SK-N-DZ (cell line): ENCODE measurements around the gene HDAC1.

ENCODE experiments used
- DNase-seq: peaks from one replicate; pipeline ENCODE4 v3.0.0-alpha.2; 2015; ENCODE audit warnings: low spot score

Gene HDAC1

DNA sequence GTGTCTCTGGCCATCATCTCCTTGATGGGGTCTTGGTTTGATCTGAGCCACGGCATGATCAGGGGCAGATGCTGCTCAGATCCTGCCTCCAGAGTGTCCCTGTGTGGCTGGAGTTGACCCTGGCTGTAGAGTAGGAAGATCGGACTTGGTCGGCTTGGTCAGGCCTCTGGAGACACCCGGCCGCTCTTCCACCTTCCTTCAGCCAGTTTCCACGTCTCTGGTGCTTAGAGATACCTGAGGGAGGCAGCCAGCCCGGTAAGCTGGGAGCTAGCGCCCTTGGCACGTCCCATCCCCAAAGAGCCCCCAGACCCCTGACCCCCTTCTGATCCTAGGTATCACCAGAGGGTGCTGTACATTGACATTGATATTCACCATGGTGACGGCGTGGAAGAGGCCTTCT, 35.3 kb downstream of the HDAC1 start:
- DNase-seq = no peak

DNA sequence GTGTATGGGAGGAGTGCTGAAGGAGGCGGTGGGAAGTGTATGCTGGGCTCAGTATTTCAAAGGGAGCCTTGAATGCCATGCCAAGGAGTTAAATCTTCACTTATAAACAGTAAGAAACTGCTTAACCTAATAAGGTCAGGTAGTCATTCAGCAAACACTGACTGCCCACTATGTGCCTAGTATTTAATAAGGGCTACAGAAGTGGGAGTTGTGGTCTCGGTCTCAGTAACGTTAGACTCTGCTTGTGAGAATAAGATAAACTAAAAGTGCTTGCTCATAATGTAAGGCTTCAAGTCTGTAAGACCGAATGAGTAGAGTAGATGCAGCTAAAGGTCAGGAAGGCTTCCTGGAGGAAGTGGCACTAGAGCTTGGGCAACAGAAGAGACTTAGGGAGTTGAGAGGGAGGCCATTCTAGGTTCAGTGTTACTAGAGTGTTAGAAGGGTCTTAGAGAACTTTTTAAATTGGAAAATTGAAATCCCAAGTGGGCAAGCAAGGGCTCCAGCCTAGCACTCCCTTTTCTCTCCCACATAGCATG, 38.1 kb downstream of the HDAC1 start:
- no peak for DNase-seq

DNA sequence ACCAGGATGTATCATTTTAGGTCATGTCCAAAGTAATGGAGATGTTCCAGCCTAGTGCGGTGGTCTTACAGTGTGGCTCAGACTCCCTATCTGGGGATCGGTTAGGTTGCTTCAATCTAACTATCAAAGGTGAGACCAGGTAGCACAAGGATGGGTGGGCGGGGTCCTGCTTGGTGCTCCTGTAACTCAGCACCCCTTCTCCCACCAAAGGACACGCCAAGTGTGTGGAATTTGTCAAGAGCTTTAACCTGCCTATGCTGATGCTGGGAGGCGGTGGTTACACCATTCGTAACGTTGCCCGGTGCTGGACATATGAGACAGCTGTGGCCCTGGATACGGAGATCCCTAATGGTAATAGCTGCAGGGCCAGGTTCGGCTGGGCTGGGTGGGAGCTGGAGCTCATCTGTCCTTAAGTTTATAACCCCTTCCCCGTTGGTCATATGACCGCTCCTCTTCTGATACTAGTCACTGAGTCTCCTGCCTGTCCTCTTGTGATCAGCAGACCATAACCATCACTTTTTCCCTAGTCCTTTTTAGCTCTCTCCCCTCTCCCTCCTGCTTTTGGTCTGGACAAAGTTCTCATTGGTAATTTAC, 38.8 kb downstream of the HDAC1 start:
- no peak for DNase-seq

DNA sequence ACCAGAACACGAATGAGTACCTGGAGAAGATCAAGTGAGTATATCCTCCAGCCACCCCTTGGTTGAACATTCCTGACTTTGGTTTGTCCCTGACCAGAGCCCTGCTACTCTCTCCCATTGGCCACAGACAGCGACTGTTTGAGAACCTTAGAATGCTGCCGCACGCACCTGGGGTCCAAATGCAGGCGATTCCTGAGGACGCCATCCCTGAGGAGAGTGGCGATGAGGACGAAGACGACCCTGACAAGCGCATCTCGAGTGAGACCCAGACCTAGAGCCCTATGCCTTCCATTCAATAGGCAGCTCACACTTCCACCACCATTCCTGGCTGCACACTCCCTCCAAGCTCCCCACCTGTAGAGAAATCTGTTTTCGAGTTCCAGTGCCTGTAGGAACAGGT, 39.7 kb downstream of the HDAC1 start:
- DNase-seq = no peak

DNA sequence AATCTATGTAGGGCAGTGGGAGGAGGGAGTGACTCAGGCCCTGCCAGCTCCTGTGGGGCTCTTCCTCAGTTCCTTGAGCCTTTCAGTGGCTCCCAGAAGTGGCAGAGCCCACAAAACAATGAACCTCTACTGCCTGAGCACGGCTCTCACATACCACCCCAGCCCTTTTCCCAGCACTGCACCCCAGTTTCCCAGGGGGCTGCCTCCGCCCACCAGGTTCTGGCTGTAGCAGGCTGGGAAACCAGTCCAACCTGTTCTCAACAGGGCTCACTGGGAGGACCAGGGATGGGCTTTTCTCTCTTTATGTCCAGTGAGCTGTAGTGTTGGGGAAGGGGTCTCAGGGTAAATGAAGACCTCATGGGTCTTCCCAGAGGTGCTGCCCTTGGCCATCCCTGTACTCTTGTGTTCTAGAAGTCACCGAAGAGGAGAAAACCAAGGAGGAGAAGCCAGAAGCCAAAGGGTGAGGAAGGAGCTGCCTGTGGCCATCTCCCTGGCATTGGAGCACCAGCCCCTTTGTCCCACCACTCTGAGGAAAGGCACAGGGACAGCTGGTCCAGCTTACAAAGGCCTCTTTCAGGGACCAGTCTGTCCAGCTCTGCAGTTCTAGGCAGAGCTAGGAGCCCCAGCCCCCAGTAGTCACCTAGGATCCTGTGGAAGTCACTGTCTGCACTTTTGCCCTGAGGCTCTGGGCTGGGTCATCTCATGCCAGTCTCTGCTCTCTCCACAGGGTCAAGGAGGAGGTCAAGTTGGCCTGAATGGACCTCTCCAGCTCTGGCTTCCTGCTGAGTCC, 40.6 kb downstream of the HDAC1 start:
- no peak for DNase-seq

DNA sequence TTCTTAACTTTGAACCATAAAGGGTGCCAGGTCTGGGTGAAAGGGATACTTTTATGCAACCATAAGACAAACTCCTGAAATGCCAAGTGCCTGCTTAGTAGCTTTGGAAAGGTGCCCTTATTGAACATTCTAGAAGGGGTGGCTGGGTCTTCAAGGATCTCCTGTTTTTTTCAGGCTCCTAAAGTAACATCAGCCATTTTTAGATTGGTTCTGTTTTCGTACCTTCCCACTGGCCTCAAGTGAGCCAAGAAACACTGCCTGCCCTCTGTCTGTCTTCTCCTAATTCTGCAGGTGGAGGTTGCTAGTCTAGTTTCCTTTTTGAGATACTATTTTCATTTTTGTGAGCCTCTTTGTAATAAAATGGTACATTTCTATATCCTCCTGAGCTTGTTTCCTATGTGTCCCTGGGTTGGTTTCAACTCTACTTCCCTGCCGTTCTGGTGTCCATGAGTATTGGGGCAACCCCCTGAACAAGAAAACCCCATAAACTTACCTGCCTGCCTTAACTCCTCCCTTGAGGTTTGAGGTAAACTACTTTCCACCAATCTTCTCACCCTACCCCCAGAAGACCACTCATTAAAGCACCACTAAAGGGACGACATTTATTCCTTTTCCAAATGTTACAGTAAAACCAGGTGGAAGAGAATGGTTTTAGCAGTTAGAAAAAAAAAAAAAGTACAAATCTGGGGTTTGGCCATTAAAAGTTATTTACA, 41.5 kb downstream of the HDAC1 start:
- no peak for DNase-seq

DNA sequence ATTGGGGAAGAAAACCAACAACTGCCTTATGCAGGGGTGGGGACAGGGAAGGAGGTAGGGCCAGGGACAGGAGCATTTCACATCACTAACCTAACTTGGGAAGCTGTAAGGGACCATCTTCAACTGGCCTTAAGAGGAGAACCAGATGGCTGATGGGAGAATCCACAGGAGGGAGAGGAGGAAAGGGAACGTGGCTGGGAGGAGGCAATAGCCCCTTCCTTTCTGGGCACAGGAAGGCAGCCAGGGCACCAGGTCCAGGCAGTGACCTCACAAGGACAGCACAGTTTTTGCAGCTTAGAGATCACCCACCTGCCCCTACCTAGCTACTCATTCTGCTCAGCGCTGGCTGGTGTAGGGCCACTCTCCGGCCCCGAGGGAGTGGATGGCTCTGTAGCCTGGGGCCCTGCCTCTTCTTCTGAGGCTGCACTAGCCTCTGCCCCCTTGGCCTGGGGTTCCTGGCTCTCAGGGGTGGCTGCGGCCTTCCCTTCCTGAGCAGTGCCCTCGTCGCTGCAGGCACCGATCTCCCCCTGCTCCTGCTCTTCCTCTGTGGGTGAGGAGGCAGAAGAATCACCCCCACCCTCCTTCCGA, 42.5 kb downstream of the HDAC1 start:
- DNase-seq = no peak

DNA sequence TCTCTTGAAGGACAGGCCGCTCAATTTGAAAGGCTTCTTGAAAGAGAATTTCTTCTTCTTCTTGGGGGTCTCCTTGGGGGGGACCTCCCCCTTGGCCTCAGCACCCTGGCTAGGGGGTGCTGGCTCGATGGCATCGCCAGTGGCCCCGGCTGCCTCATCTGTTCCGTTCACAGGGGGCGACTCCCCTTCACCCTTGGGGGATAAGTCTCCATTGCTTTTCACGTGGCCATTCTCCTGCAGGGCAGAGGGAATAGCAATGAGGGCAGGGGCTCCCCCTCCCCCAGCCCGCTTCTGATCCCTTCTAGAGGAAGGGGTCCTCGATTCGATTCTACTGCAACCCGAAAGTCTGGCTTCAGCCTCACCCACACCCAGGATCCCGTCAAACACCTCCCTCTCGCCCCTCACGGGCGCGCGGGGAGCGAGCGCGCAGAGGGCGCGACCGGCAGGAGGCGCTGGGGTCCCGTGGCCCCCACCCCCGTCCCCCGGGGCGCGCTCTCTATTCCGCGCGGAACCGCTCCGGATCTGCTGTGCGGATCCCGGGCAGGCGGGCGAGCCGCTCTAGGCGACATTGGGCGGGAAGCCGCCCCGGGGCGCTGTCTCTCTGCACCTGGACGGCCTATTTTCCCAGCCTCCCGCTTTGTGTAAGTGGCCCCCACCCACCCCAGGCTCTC, 43.1 kb downstream of the HDAC1 start:
- no peak for DNase-seq

DNA sequence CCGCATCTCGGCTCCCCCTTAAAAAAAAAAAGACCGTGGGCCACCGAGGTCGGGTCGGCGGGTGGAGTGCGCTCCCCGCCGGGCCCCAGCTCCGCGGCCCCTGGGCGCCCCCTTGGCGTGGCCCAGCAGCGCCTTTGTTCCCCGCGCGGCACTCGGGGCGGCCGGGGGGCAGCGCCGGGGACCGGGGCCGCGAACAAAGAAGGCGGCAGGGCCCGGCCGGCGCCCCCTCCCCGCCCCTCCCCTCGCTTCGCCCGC, 43.6 kb downstream of the HDAC1 start:
- no peak for DNase-seq

DNA sequence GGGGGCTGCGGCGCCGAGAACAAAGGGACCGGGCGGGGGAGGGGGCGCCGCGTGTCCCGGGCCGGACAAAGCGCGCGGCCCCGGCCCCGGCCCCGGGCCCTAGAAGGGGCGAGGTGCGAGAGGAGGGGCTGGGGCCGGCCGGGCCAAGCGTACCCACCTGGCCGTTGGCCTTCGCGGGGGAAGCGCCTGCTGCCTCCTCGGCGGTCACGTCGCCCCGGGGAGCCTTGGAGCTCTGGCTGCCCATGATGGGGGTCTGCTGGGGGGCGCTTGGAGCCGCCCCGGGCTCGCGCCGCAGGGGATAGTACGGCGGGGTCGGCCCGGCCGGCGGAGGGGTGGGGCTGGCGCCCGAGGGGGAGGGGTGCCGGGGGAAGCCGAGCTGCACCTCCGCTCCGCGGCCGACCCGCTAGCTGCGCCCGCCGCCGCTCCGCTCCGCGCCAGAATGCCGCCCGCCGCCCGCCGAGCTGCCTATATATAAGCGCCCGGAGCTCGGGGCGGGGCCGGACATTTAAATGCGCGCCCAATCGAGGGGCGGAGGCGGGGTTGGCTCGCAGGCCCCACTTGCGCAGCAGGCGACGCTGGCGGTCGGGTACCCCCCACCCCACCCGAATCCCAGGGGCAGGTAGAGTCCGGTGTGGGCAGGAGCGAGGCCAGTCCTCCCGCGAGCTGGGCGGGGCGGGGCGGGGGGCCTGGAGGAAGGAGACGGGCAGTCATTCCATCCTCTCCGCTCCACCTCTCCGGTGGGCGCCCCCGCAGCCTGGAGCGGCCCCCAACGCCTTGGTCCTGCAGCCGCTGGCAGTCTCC, 44.1 kb downstream of the HDAC1 start, which contains the start of gene MARCKSL1:
Gene MARCKSL1, minus strand, starts transcription at position 444 of the 801 bp plus-strand sequence. Its CDS starts 200 bp downstream, at position 244.
- peak; percentile 80 for DNase-seq

DNA sequence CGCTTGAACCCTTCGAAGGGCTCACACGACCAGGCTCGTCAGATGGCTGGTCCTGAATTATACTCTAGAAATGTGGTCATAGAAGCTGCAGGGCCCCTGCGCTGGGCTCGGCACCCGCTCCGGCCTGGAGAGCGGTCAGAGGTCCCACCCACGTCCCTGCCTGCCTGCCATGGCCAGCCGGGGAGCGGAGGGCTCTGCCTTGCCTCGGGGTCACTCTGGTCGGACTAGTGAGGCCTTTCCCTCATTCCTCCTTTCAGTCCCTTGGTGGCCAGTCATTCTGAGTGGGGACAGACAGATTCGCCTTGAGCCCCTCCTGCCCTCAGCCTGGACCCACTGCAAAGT, 44.7 kb downstream of the HDAC1 start:
- no peak for DNase-seq

DNA sequence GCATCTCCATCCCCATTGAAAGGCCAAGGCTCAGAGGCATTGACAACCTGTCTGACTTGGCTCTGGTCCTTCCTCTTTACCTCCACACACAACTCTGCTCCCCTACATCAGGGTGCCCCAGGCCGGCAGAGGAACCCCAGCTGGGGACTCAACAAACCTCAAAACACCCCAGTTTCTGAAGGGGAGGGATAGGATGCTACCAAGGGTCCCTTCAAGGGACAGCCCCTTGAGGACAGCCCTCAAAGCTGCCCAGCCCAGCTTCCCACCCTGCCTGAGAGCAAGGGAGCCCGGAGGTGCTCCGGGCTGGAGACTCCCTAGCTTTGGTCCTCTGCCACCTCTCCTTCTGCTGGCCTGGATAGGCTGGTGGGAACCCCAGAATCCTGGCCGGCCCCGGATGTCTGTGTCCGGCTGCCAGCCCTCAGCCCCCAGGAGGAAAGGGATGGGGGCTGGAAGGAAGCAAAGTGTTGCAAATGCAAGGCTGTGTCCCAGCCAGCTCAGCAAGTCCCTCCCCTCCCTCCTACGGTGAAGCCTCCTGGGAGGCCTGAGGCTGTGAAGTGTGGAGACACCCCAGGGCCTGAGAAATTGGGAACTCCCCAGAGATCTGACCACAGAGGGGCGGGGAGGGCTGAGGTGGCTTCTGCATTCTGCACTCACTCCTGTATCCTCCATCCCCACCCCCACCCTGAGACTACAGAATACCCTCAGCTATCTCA, 45.2 kb downstream of the HDAC1 start:
- DNase-seq = no peak

DNA sequence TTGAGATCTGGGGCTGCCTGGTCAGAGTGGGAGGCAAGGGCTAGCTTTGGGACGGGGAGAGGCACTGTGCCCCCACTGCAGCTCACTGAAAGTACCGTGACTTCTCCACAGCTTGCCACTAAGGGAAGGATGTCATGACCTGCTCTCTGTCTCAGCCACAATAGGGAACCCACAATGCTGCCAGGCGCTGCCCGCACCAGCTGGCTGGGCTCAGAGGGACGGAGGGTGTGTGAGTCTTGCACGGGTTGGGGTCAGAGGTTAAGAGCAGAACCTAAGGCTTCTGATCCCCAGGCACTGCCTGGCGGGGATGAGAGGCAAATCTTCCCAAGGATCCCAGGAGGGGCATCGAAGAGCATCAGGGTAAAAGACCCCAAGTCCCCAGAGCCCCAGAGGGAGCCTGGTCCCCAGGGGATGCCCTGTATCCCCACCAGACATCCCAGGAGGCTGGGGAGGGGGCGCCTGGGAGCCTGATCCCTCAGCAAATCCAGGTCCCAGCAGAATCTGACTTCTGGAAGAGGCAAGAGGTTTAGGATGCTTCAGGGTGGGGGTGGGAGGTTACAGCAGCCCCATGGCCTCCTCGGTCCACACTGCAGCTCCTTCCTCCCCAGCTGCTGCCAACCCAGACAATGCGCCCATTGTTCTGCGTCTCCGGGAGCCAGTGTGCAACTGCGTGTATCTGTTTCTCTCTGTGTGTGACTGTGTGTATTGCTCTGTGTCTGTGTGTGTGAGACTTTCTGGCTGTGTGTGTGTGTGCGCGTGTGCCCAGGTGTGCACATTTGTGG, 46.2 kb downstream of the HDAC1 start:
- no peak for DNase-seq

DNA sequence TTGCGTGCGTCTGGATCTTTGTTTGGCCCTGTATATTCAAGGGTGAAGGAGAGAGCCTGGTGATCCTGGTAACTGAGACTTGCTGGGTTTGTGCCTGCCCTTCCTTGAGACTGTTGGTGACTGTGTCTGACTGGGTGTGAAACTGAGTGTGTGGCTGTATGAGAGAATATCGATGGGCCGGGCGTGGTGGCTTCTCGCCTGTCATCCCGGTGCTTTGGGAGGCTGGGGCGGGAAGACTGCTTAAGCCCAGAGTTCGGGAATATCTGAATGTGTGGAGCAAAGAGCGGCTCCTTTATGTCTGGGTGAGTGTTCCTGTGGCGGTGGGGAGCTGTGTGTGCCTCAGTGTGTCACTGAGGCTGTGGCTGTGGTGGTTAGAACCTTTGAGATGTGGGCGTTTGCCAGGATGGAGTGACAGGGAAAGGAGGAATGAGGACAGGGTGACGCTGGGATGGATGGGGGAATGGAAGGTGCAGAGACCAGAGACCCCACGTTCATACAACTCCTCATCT, 46.8 kb downstream of the HDAC1 start:
- DNase-seq = no peak

DNA sequence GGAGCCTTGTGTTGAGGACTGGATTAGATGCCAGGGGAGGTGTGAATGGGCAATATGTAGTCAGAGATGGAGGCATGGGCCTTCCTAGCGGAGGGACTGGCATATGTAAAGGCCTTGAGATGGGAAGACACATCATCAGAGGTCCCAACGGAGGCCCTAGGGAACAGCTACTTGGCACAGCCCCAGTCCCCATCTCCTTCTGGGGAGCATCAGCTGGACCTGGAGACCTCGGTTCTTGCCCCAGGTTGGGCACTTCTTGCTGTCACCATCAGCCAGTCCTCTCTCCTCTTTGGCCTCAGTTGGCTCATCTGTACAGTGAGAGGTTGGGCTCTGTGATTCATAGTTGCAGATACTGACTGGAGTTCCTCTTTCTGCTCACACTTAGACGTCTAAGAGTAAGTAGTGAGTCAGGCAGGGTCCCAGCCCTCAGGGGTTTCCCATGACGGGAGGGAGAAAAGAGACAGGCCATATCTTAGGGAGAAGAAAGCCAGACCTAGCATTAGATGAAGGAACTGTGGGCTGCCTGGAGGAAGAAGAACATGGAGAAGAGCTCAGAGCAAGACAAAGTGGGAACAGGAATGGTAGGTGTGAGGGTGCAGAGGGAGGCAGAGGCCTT, 47.6 kb downstream of the HDAC1 start:
- no peak for DNase-seq

DNA sequence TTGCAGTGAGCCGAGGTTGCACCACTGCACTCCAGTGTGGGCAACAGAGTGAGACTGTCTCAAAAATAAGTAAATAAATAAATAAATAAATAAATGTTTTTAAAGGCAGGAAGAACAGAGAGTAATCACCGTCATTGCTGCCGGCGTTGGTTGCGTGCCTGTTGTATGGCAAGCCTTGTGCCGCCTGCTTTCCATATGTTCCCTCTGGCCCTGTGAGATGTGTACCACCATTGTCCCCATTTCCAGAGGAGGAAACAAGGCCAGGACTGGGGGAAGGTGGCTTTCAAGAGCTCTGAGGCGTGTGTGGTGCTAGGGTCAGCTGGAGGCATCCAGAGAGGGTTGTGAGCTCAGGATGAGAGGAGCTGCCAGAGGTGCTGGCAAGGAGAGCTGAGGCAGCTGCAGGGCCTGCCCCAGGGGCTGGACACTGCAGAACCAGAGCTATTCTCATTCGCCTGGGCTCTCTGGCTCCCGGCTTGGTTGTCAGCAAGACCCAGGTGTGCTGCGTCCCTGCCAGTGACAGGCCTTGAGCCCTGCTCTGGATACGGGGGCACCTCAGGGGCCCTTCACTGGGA, 49.4 kb downstream of the HDAC1 start:
- no peak for DNase-seq

DNA sequence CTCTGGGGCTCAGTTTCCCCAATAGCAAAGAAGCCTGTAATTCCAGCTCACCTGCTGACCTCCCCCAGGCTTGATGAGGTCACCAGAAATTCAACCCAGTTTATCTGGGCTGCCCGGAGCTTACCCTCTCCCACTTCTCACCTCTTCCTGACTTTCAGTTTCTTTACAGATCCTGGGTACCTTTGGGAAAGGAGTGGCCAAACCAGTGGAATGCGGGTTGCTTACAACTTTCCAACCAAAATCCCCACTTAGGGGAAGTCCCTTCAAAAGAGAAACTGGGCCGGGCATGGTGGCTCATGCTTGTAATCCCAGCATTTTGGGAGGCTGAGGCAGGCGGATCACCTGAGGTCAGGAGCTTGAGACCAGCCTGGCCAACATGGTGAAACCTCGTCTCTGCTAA, 50.1 kb downstream of the HDAC1 start:
- no peak for DNase-seq

DNA sequence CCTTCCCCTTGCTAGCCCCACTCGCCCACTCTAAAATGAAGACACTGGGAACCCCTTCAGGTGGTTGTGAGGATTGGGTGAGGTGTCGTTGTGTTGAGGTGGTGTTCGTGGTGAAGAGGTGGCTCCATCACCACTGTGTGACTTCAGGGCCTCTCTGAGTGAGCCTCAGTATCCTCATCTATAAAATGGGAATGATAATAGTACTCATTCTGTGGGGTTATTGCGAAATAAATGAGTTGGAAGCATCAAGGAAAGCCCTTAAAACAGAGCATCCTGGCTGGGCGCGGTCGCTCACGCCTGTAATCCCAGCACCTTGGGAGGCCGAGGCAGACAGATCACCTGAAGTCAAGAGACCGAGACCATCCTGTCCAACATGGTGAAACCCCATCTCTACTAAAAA, 50.8 kb downstream of the HDAC1 start:
- DNase-seq = no peak
